HT-29 (cell line): ENCODE data around the gene LHX6. TPM values are rescaled to one million over a fixed set of nuclear protein-coding genes. Genes with fewer than 3 reads are reported as not detected.

Source experiments
- DNase-seq: peaks from one replicate; pipeline ENCODE4 v3.0.0-alpha.2; 2015; ENCODE audit warnings: low spot score
- total RNA-seq: library from RNA; depleted of rRNA; stranded (reverse); fragments of >200 nt; shearing (Covaris generic); gene quantifications from 2 replicates; pipeline ENCODE4 v1.2.3, GENCODE V29; 2014

The LHX6 gene
- total RNA-seq, 1 experiment from 2014 or later = not detected

GRCh38 chr9:122216138-122216797 lies 12.5 kb downstream of the LHX6 start:
- DNase-seq = no peak

- DNase-seq = no peak
These were observed 13.1 kb downstream of the LHX6 start for GRCh38 chr9:122215663-122216062.

DNA sequence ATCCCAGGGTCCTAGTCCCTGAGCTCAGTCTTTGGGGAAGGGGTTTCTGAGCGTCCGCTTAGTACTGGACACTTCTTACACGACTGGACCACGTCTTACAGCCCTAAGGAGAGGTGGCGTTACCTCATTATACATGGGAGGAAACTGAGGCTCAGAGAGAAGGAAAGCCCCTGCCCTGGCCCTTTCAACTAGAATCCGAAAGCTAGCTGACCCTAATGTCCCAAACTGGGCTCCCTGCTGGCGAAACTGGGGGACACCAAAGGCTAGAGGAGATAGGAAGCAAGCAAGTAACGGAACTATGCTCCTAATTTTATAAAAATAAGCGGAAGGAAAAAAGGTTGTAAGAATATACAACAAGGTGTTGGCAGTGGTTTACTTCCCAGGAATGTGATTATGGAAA lies 14.2 kb downstream of the LHX6 start:
- DNase-seq = no peak

GRCh38 chr9:122213589-122214413 lies 15.0 kb downstream of the LHX6 start:
- no peak for DNase-seq

DNA sequence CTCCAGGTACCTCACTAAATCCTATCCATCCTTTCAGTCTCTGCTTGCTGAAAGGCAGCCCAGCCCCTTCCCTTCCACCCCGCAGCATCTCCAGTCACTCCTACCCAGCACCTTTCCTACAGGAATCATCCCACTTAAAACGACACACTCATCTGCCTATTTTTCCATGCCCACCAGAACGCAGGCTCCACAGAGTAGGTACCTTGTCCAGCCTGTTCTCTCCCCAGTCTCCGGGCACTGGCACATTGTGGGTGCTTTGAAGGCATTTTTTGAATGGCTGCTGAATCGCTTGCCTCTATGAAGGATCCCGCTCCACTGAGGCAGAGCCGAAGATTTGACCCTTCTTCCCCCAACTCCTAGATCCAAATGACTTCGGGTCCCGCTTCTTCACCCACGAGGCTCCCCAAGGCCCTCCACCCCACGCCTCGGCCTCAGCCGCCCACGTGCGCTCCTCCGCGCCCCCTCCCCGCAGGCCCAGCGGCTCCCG lies 15.6 kb downstream of the LHX6 start:
- no peak for DNase-seq

- no peak for DNase-seq
These were observed 16.2 kb downstream of the LHX6 start for GRCh38 chr9:122212473-122213004.

GRCh38 chr9:122209451-122209850 lies 19.3 kb downstream of the LHX6 start:
- no peak for DNase-seq

DNA sequence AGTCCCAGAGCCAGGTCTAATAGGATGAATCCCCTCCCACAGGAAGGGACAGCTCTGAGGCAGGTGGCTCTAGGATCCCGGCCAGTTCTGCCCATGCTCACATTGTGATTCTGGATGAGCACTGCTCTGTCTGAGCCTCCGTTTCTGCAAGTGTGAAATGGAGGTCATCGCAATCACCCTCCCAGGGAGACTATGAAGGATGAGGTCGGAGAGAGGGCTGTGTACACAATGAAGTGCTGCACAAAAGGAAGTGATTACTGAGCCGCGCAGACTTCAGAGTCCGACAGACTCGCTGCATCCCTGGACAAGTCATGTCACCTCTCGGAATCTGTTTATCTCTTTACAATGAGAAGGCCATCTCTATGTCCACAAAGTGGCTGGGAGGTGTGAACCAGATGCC lies 21.7 kb downstream of the LHX6 start:
- no peak for DNase-seq

- DNase-seq = no peak
These were observed 22.4 kb downstream of the LHX6 start for GRCh38 chr9:122206118-122207046.

GRCh38 chr9:122205176-122205575 lies 23.6 kb downstream of the LHX6 start:
- no peak for DNase-seq

DNA sequence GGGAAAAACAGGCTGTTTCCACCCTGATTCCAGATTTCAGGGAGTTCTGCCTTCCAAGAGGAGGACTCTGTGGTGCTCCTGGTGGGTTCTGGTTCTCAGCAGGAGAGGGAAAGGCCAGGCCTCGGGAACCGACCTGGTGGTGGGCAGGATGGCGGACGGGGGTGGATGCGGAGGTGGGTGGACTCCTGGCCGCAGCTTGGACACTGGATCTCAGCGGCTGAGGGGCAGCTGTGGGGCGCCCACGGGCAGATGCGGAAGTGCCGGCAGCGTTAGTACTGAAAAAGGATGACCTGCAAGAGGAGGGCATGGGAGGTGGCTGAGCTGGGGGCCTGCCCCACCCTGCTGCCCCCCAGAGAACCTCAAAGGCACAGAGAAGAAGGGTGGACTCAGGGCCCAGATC lies 24.3 kb downstream of the LHX6 start:
- DNase-seq = no peak

GRCh38 chr9:122204055-122204454 lies 24.7 kb downstream of the LHX6 start:
- DNase-seq = no peak

DNA sequence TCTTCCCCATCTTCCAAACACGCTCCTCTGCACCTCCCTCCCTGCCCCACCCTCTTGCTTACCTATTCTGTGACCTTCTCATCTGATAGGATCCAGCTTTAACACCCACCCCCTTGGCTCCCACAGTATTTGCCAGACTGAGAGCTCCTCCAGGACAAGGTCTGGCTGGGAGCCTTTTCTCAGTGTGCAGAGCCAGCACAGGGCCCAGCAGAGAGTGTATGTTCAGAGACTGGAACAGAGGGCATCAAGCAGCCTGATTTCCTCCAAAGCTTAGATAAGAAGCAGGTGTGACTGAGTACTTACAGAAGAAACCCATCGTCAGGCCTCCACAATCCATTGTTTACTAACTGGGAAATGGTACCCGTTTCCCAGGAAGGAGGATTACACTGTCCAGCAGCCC lies 26.6 kb downstream of the LHX6 start:
- no peak for DNase-seq

GRCh38 chr9:122201641-122202040 lies 27.1 kb downstream of the LHX6 start:
- no peak for DNase-seq

- no peak for DNase-seq
These were observed 27.7 kb downstream of the LHX6 start for GRCh38 chr9:122200960-122201595.

DNA sequence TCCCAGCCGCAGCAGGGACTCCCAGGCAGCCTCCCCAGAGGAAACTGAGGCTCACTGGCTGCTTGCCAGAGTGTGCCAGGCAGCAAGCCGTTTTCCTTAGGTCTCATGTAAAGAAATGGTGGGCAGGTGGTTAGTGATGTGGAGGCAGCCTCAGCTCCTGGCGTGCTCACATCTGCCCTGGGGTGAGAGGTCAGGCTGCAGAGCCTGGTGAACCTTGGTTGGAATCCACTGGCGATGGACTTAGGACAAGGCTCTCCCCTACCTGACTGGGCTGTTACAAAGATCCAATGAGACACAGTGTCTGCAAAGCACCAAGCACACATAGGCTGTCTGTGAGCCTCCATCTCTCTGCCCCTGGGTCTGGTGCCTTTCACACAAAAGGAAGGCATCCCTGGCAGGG lies 30.9 kb downstream of the LHX6 start:
- no peak for DNase-seq

DNA sequence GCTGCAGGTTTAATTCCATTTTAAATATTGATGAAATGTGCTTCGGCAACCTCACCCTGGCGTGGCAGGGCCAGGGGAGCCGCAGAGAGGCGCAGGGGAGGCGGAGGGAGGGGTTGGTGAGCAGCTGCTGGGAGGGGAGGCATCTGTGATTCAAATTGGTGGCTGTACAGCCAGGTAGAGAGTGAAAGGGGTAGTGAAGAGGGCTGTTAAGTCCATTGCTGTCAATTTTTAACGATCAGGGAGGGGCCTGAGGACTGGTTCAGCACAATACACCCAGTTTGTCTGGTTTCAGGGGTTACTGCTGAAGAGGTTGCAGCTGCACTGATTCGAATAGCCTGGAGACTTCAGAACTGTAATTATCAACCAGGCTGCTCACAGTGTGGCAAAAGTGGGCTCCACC lies 31.3 kb downstream of the LHX6 start:
- DNase-seq = no peak

GRCh38 chr9:122195875-122196274 lies 32.9 kb downstream of the LHX6 start:
- no peak for DNase-seq

- no peak for DNase-seq
These were observed 35.1 kb downstream of the LHX6 start for GRCh38 chr9:122193651-122194050.

- no peak for DNase-seq
These were observed 35.7 kb downstream of the LHX6 start for GRCh38 chr9:122192914-122193525.
